ENCODE measurements around the gene NR1H3. TPM values are rescaled to one million over a fixed set of nuclear protein-coding genes. Genes with fewer than 3 reads are reported as not detected.
A peak's percentile ranks its signal among the peaks of the same experiment; 100 is the strongest.

Gene NR1H3
- total and polyA plus RNA-seq, 10 of the 15 experiments (the other 5 are each of a cell fraction or from before 2014, with no cell fraction given): 2.6 to 8.9 (median 4.5) TPM

DNA sequence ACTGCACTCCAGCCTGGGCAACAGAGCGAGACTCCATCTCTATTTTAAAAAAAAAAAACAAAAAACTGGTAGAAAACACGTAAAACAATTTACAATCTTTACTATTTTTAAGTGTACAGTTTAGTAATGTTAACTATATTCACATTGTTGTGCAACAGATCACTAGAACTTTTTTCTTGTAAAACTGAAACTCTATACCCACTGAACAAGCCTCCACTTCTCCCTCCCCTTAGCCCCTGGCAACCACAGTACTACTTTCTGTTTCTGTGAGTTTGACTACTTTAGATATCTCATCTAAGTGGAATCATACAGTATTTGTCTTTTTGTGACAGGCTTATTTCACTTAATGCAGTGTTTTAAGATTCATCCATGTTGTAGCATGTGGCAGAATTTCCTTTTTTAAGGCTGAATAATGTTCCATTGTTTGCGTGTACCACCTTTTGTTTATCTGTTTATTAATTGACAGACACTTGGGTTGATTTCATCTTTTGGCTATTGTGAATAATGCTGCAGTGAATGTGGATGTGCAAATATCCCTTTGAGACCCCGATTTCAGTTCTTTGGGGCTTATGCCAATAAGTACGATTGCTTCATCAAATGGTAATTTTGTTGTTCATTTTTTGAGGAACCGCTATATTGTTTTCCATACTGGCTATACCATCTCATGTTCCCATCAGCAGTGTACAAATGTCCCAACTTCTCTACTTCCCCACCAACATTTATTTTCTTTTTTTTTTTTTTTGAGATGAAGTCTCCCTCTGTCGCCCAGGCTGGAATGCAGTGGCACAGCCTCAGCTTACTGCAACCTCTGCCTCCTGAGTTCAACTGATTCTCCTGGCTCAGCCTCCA is 32.0 kb upstream of the NR1H3 start (continued):
- TF ChIP-seq KLF5 (IDR thresholded peaks at IDR 0.05; ENCODE audit: partially characterized antibody) (no peak), RB1 (IDR thresholded peaks at IDR 0.05; ENCODE audit: borderline replicate concordance) (no peak), ZNF274 (IDR thresholded peaks at IDR 0.05; ENCODE audit: insufficient read depth, insufficient read length) (no peak), IKZF2 (IDR thresholded peaks at IDR 0.05) (no peak), CEBPB (IDR thresholded peaks at IDR 0.05; ENCODE audit: borderline replicate concordance in 1 of 2, low read depth in 2 of 2, low read length in 2 of 2) (no peak), HDGF (IDR thresholded peaks at IDR 0.05) (no peak), RUNX3 (IDR thresholded peaks at IDR 0.05; ENCODE audit: low read length) (peak; percentile 70), SUZ12 (IDR thresholded peaks at IDR 0.05; ENCODE audit: unreplicated experiment) (no peak), SIN3A (IDR thresholded peaks at IDR 0.05; ENCODE audit: low read depth, low read length) (no peak), CREM (IDR thresholded peaks at IDR 0.05; ENCODE audit: low read depth) (no peak), STAT1 (conservative IDR thresholded peaks at IDR 0.05) (no peak), BACH1 (IDR thresholded peaks at IDR 0.05; ENCODE audit: borderline replicate concordance) (no peak), NR2C1 (IDR thresholded peaks at IDR 0.05) (no peak), JUND (IDR thresholded peaks at IDR 0.05; ENCODE audit: low read depth, low read length) (no peak), BCLAF1 (IDR thresholded peaks at IDR 0.05) (no peak), NBN (IDR thresholded peaks at IDR 0.05) (0 out of 2 replicates have a peak, but pooled peaks have one; percentile 42)
- TF ChIP-seq, protein P1, sequence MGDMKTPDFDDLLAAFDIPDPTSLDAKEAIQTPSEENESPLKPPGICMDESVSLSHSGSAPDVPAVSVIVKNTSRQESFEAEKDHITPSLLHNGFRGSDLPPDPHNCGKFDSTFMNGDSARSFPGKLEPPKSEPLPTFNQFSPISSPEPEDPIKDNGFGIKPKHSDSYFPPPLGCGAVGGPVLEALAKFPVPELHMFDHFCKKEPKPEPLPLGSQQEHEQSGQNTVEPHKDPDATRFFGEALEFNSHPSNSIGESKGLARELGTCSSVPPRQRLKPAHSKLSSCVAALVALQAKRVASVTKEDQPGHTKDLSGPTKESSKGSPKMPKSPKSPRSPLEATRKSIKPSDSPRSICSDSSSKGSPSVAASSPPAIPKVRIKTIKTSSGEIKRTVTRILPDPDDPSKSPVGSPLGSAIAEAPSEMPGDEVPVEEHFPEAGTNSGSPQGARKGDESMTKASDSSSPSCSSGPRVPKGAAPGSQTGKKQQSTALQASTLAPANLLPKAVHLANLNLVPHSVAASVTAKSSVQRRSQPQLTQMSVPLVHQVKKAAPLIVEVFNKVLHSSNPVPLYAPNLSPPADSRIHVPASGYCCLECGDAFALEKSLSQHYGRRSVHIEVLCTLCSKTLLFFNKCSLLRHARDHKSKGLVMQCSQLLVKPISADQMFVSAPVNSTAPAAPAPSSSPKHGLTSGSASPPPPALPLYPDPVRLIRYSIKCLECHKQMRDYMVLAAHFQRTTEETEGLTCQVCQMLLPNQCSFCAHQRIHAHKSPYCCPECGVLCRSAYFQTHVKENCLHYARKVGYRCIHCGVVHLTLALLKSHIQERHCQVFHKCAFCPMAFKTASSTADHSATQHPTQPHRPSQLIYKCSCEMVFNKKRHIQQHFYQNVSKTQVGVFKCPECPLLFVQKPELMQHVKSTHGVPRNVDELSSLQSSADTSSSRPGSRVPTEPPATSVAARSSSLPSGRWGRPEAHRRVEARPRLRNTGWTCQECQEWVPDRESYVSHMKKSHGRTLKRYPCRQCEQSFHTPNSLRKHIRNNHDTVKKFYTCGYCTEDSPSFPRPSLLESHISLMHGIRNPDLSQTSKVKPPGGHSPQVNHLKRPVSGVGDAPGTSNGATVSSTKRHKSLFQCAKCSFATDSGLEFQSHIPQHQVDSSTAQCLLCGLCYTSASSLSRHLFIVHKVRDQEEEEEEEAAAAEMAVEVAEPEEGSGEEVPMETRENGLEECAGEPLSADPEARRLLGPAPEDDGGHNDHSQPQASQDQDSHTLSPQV (IDR thresholded peaks at IDR 0.05): no peak
- TF ChIP-seq, protein P2, sequence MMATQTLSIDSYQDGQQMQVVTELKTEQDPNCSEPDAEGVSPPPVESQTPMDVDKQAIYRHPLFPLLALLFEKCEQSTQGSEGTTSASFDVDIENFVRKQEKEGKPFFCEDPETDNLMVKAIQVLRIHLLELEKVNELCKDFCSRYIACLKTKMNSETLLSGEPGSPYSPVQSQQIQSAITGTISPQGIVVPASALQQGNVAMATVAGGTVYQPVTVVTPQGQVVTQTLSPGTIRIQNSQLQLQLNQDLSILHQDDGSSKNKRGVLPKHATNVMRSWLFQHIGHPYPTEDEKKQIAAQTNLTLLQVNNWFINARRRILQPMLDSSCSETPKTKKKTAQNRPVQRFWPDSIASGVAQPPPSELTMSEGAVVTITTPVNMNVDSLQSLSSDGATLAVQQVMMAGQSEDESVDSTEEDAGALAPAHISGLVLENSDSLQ (IDR thresholded peaks at IDR 0.05): no peak

Data from GM12878 (cell line).